AG09309 (cell line): Measurements from ENCODE around the gene APBB2.
A peak's percentile ranks its signal among the peaks of the same experiment; 100 is the strongest.

Experiments used
- DNase-seq: peaks from one replicate; pipeline ENCODE4 v3.0.0-alpha.2; 2010; ENCODE audit warnings: low read depth
- H3K4me3 ChIP-seq: 2 replicates; pipeline ENCODE4 v1.5.1; 2011; ENCODE audit warnings: mild to moderate bottlenecking, low read depth, low read length, moderate library complexity; ENCODE audit not compliant: control insufficient read depth
- CTCF ChIP-seq: IDR thresholded peaks from 2 replicates; pipeline ENCODE4 v1.5.1; 2011; ENCODE audit warnings: mild to moderate bottlenecking, low read depth, low read length, inconsistent platforms; ENCODE audit not compliant: insufficient read depth, control insufficient read depth; ENCODE audit errors: missing control alignments

APBB2 gene

DNA sequence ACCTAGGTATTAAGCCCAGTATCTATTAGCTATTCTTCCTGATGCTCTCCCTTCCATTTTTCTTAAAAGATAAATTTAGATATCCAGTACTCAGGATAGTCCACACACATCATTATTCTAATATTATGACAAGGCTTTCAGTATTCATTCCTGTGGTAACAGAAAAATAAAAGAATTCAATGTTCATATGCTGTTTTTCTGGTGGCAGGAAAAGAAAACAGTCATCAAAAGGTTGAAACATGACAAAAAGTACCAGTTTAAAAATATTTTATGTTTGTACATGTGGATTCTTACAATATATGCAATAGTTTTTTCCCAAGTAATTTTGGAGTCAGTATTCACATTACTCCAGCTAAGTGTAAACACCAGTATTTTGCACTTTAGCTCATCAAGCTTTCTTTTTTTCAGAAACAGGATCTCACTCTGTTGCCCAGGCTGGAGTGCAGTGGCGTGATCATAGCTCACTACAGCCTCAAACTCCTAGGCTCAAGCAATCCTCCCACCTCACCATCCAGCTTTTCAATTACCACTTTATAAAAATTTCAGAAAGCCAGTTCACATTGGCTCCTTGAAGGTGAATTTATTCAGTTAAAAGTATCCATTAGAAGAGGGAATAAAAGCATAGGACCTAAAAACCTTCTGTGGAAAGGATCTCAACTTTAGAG is 2.3 kb downstream of the APBB2 start:
- H3K4me3 ChIP-seq = peak overlapping the region; percentile 94
- no peak for DNase-seq
- TF ChIP-seq CTCF = no peak

GRCh38 chr4:41209901-41210300 is 4.4 kb downstream of the APBB2 start:
- no peak for DNase-seq
- no peak for TF ChIP-seq CTCF
- H3K4me3 ChIP-seq = no peak overlapping the region

GRCh38 chr4:41209187-41209586 is 5.2 kb downstream of the APBB2 start:
- no peak overlapping the region for H3K4me3 ChIP-seq
- no peak for TF ChIP-seq CTCF
- no peak for DNase-seq

DNA sequence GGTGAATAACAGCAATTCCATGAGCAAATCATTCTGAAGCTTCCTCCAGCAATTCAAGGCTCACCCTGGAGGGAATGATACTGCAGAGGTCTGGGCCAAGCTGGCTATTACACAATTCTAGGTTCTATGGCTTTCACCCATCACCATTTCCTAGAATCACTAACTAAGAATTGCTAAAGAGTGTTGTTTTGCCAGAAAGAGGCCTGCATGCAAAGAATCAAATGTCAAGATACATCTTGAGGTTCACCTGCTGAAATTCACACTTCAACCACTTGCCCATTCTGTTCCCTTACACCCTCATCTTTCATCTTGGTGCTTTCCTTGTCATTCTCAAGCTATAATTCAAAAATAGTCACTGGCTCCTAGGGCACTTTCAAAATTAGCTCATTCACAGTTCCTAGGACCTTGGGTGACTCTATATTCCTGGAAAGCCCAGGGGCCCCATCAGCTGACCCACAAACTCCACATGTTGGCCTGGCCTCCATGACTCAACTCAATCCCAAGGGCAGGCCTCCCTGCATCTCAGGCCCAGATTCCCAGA is 7.0 kb downstream of the APBB2 start:
- no peak for TF ChIP-seq CTCF
- no peak for DNase-seq

GRCh38 chr4:41205854-41206460 is 8.4 kb downstream of the APBB2 start:
- H3K4me3 ChIP-seq = no peak overlapping the region
- DNase-seq = no peak
- no peak for TF ChIP-seq CTCF

More for the DNA sequence above, 7.0 kb downstream of the APBB2 start:
- no peak overlapping the region for H3K4me3 ChIP-seq

DNA sequence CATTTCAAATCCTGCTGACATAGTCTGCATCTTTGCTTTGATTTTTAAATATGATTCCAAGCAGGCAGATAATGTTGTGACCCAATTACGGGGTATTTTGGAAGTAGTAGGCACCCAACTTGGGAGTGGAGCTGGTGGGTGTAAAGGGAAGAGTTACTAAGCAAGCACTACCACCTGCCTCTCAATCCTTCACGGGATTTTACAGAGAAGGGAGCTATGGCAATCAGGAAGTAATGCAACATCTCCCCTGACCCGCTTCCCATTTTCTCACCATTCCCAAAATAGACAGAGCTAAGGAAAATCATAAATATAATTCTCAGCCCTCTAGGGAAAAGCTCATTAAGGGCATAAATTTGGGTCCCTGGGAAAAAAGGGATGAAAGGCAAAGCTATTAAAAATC is 9.2 kb downstream of the APBB2 start:
- no peak for DNase-seq
- H3K4me3 ChIP-seq = no peak overlapping the region
- no peak for TF ChIP-seq CTCF
